Tibial nerve (tissue), 4 donors: ENCODE results near the gene DAPK2.

Source experiments
- EP300 ChIP-seq, 2 donors: sonication (generic); formaldehyde crosslinking; IDR thresholded peaks; one replicate each; pipeline ENCODE4 v1.6.1; 2017; ENCODE audit warnings: antibody characterized with exemption in 2 of 2, mild to moderate bottlenecking in 1 of 2
- TF ChIP-seq, protein P1 (sequence below), 5 experiments: fragments of 200-600 bp in 3 of 5; fragments of 450-650 bp in 2 of 5; sonication (generic) in 3 of 5; IDR thresholded peaks; one replicate each; pipeline ENCODE4 v1.5.1; 2016 to 2019; ENCODE audit warnings: antibody characterized with exemption in 5 of 5, mild to moderate bottlenecking in 3 of 5, moderate library complexity in 2 of 5

DNA sequence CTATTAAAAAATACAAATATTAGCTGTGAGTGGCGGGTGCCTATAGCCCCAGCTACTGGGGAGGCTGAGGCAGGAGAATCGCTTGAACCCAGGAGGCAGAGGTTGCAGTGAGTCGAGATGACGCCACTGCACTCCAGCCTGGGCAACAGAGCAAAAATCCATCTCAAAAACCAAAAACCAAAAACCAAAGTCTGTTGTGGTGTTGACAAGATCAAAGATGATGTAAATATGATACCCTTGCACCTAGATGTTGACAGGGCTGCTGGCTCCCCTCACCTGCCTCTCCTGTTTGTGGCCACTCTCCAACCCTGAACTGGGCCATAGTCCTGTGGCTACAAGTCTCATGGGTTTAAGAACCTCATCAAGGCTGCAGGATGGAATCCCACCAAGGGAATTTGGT is 16.2 kb downstream of the DAPK2 start:
- TF ChIP-seq, protein P1, sequence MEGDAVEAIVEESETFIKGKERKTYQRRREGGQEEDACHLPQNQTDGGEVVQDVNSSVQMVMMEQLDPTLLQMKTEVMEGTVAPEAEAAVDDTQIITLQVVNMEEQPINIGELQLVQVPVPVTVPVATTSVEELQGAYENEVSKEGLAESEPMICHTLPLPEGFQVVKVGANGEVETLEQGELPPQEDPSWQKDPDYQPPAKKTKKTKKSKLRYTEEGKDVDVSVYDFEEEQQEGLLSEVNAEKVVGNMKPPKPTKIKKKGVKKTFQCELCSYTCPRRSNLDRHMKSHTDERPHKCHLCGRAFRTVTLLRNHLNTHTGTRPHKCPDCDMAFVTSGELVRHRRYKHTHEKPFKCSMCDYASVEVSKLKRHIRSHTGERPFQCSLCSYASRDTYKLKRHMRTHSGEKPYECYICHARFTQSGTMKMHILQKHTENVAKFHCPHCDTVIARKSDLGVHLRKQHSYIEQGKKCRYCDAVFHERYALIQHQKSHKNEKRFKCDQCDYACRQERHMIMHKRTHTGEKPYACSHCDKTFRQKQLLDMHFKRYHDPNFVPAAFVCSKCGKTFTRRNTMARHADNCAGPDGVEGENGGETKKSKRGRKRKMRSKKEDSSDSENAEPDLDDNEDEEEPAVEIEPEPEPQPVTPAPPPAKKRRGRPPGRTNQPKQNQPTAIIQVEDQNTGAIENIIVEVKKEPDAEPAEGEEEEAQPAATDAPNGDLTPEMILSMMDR (IDR thresholded peaks at IDR 0.05), result no peak
- TF ChIP-seq EP300 (IDR thresholded peaks at IDR 0.05), result no peak
